ENCODE data around the gene TMEM44. TPM values are rescaled to one million over a fixed set of nuclear protein-coding genes. Genes with fewer than 3 reads are reported as not detected.
A peak's percentile ranks its signal among the peaks of the same experiment; 100 is the strongest.

TMEM44 gene, protein sequence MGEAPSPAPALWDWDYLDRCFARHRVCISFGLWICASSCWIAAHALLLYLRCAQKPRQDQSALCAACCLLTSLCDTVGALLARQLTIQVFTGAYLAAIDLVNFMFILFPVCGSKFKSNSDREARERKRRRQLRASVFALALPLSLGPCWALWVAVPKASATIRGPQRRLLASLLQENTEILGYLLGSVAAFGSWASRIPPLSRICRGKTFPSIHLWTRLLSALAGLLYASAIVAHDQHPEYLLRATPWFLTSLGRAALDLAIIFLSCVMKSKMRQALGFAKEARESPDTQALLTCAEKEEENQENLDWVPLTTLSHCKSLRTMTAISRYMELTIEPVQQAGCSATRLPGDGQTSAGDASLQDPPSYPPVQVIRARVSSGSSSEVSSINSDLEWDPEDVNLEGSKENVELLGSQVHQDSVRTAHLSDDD
- 9.2 and 14.9 TPM in 2 replicates for total RNA-seq
- polyA plus RNA-seq = 10.8 and 11.0 TPM in 2 replicates
- 12.3 and 13.5 TPM in 2 replicates for polyA plus RNA-seq (2012)
- polyA minus RNA-seq (ENCODE audit: low replicate concordance) = 12.5 and 14.9 TPM in 2 replicates

DNA sequence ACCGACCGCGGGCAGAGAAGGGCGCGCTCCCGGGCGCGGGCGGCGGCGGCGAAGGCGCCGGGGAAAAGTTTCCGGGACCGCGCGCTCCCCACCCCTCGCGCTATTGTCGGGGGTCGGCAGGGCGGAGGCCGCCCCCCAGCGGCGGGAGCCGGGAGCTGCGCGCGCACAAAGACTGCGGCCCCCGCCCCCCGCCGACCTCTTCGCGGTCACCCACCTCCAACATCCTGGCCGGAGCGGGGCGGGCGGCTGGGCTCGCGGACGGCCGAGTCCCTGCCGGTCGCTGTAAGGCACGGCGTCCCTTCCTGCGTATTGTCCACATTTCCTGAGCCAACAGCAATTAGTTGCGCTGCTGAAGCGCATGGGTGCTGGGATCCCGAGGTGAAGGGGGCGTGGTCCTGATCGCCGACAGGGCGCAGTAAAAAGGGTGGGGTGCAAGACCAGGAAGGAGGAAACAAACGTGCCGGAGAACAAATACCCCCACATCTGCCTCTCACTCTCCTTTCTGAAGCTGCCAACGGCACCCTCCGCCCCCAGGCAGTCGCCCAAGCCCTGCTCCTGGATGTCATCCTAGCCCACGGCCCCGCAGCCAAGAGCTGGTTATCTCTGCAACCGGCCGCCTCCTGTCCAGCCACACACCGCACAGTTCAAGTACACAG lies at the start of gene TMEM44:
TMEM44 (minus strand) TSS at position 71 of the 656 bp plus-strand sequence. CDS start 204 bp downstream, outside the sequence.
- H3K4me3 ChIP-seq (replicated peaks in 1 of 4; ENCODE audit: control extremely low read depth in 1 of 4, insufficient read depth in 1 of 4, low read depth in 3 of 4, low read length in 4 of 4) = peak within 1 kb of the TSS; percentile 71 to 88 (median 78)
- H3K4me1 ChIP-seq (ENCODE audit: control insufficient read depth, extremely low read depth, insufficient read depth, low read length) = no peaks in the 10 kb centered on the region
- H4K20me1 ChIP-seq (ENCODE audit: control insufficient read depth, extremely low read depth, insufficient read depth, low read length) = no peaks in the 10 kb centered on the region
- peak within 1 kb of the TSS; percentile 61 for H3K27ac ChIP-seq (ENCODE audit: insufficient read depth, low read length)
- no peaks in the 10 kb centered on the region for H3K27me3 ChIP-seq (ENCODE audit: control insufficient read depth, insufficient read depth, low read length)
- peak within 1 kb of the TSS; percentile 67 for H3K4me2 ChIP-seq (ENCODE audit: extremely low read depth, insufficient read depth, low read length)
- H3K79me2 ChIP-seq (ENCODE audit: control insufficient read depth, insufficient read depth, low read length) = peaks cover 9% of the 10 kb centered on the region
- TF ChIP-seq EZH2 (IDR thresholded peaks at IDR 0.05; ENCODE audit: low read length, missing control alignments) (no peak), CTCF (conservative IDR thresholded peaks at IDR 0.05 in 1 of 2, IDR thresholded peaks at IDR 0.05 in 1 of 2; ENCODE audit: low read depth in 1 of 2, low read length in 2 of 2) (peak in 1 of 2 donors; percentile 43)
- H3K9ac ChIP-seq (ENCODE audit: insufficient read depth, low read length) = peak within 1 kb of the TSS; percentile 71
- H2AFZ ChIP-seq (ENCODE audit: low read length) = peak within 1 kb of the TSS; percentile 86
- peaks cover 2% of the 10 kb centered on the region for H3K9me3 ChIP-seq (ENCODE audit: control insufficient read depth, insufficient read depth, low read depth, low read length)
- peaks cover 6% of the 10 kb centered on the region for H3K36me3 ChIP-seq (ENCODE audit: control insufficient read depth, insufficient read depth, low read length)
- peak; percentile 73 to 80 for DNase-seq (ENCODE audit: low read depth in 2 of 2)

DNA sequence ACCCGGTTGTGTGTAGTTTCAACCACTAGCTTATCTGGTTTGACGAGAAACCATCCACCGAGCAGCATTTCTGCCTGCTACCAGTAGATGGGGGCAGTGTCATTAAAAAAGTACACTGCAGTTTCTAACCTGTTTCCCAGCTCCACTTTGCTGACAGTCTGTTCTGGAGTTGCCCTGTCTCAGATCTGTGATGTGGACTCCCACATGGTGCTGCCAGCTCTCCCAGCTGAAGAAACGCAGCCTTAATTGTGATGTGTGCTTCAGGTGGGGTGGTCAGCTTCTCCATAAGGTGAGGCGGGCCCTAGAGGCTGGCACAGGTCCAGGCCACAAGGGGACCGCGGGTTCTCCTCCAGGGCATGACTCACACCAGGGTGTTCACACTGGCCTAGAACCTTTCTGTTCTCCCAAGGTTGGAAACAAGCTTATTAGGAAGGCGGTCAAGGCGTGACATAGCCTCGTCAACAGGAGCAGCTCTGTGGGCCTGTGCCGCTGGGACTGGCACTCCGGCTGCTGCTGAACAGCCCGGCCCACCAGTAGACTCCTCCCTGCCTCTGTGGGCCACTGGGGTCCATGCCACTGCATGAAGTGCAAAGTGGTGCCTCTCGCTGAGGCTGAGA lies 49.6 kb upstream of the TMEM44 start:
- no peaks in the 10 kb centered on the region for H3K36me3 ChIP-seq (ENCODE audit: control insufficient read depth, insufficient read depth, low read length)
- peaks cover 7% of the 10 kb centered on the region for H3K79me2 ChIP-seq (ENCODE audit: control insufficient read depth, insufficient read depth, low read length)
- H3K27ac ChIP-seq (ENCODE audit: insufficient read depth, low read length) = no peak overlapping the region
- no peaks in the 10 kb centered on the region for H3K27me3 ChIP-seq (ENCODE audit: control insufficient read depth, insufficient read depth, low read length)
- peak overlapping the region; percentile 83 for H2AFZ ChIP-seq (ENCODE audit: low read length)
- H4K20me1 ChIP-seq (ENCODE audit: control insufficient read depth, extremely low read depth, insufficient read depth, low read length) = no peaks in the 10 kb centered on the region
- no peak overlapping the region for H3K9ac ChIP-seq (ENCODE audit: insufficient read depth, low read length)
- H3K4me1 ChIP-seq (ENCODE audit: control insufficient read depth, extremely low read depth, insufficient read depth, low read length) = peaks cover 11% of the 10 kb centered on the region
- DNase-seq (ENCODE audit: low read depth in 2 of 2) = peak; percentile 82 to 89
- no peak overlapping the region for H3K4me3 ChIP-seq (replicated peaks in 1 of 4; ENCODE audit: control extremely low read depth in 1 of 4, insufficient read depth in 1 of 4, low read depth in 3 of 4, low read length in 4 of 4)
- peak overlapping the region; percentile 56 for H3K4me2 ChIP-seq (ENCODE audit: extremely low read depth, insufficient read depth, low read length)
- H3K9me3 ChIP-seq (ENCODE audit: control insufficient read depth, insufficient read depth, low read depth, low read length) = no peaks in the 10 kb centered on the region
- TF ChIP-seq CTCF (conservative IDR thresholded peaks at IDR 0.05 in 1 of 2, IDR thresholded peaks at IDR 0.05 in 1 of 2; ENCODE audit: low read depth in 1 of 2, low read length in 2 of 2) (peak; percentile 87 to 93), EZH2 (IDR thresholded peaks at IDR 0.05; ENCODE audit: low read length, missing control alignments) (no peak)

Data from fibroblast of lung (primary cell).